ENCODE results near the gene OR6M1. TPM values are rescaled to one million over a fixed set of nuclear protein-coding genes. Genes with fewer than 3 reads are reported as not detected.

OR6M1 gene
- total and polyA plus RNA-seq, 4 donors, result not detected

DNA sequence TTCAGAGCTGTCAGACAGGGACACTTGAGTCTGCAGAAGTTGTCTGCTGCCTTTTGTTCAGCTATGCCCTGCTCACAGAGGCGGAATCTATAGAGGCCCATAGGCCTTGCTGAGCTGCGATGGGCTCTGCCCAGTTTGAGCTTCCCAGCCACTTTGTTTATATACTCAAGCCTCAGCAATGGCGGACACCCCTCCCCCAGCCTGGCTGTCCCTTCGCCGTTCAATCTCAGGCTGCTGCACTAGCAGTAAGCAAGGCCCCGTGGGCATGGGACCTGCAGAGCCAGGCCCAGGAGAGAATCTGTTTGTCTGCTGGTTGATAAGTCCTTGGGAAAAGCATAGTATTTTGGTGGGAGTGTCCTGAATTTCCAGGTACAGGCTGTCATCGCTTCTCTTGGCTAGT lies 23.6 kb upstream of the OR6M1 start:
- ATAC-seq (ENCODE audit: low FRiP score), result no peak
- H3K27ac ChIP-seq (ENCODE audit: low read depth in 1 of 2, low read length in 2 of 2), result no peak overlapping the region
- no peaks in the 10 kb centered on the region for H3K4me1 ChIP-seq (ENCODE audit: control insufficient read depth in 1 of 2, insufficient read depth in 2 of 2, low read length in 2 of 2)
- intact Hi-C loops (cut with DNase I), result no loop called here
- H3K4me3 ChIP-seq (ENCODE audit: low read length in 2 of 2), result no peak overlapping the region
- H3K27me3 ChIP-seq (ENCODE audit: control insufficient read depth in 1 of 2, insufficient read depth in 2 of 2, low read length in 1 of 2), result no peaks in the 10 kb centered on the region
- no peaks in the 10 kb centered on the region for H3K9me3 ChIP-seq (ENCODE audit: control insufficient read depth, low read length)
- H3K36me3 ChIP-seq (ENCODE audit: control insufficient read depth in 1 of 2, insufficient read depth in 2 of 2, low read length in 1 of 2), result no peaks in the 10 kb centered on the region
- 84% methylated on average over 7 of the region's 7 CpGs for WGBS, 2 donors
- DNase-seq, result peak in 1 of 2 donors; percentile 52

- WGBS, 2 donors, result 20 to 25% methylated on average over 3 of the region's 3 CpGs
- Histone ChIP-seq H3K27me3 (ENCODE audit: control insufficient read depth in 1 of 2, insufficient read depth in 2 of 2, low read length in 1 of 2) (no peaks in the 10 kb centered on the region), H3K27ac (ENCODE audit: low read depth in 1 of 2, low read length in 2 of 2) (no peak overlapping the region), H3K4me1 (ENCODE audit: control insufficient read depth in 1 of 2, insufficient read depth in 2 of 2, low read length in 2 of 2) (no peaks in the 10 kb centered on the region), H3K36me3 (ENCODE audit: control insufficient read depth in 1 of 2, insufficient read depth in 2 of 2, low read length in 1 of 2) (no peaks in the 10 kb centered on the region), H3K9me3 (ENCODE audit: control insufficient read depth, low read length) (no peaks in the 10 kb centered on the region), H3K4me3 (ENCODE audit: low read length in 2 of 2) (no peak overlapping the region)
- ATAC-seq (ENCODE audit: low FRiP score) (no peak), DNase-seq (no peak)
- intact Hi-C loops (cut with DNase I), result no loop called here
Measured at GRCh38 chr11:123822599-123822998, 16.4 kb upstream of the OR6M1 start.

GRCh38 chr11:123822032-123822431 lies 15.9 kb upstream of the OR6M1 start:
- intact Hi-C loops (cut with DNase I), result no loop called here
- no peak for ATAC-seq (ENCODE audit: low FRiP score)
- H3K4me1 ChIP-seq (ENCODE audit: control insufficient read depth in 1 of 2, insufficient read depth in 2 of 2, low read length in 2 of 2), result no peaks in the 10 kb centered on the region
- H3K4me3 ChIP-seq (ENCODE audit: low read length in 2 of 2), result no peak overlapping the region
- H3K36me3 ChIP-seq (ENCODE audit: control insufficient read depth in 1 of 2, insufficient read depth in 2 of 2, low read length in 1 of 2), result no peaks in the 10 kb centered on the region
- DNase-seq, result no peak
- no peak overlapping the region for H3K27ac ChIP-seq (ENCODE audit: low read depth in 1 of 2, low read length in 2 of 2)
- 0 to 1% methylated on average over 2 of the region's 2 CpGs for WGBS, 2 donors
- H3K27me3 ChIP-seq (ENCODE audit: control insufficient read depth in 1 of 2, insufficient read depth in 2 of 2, low read length in 1 of 2), result no peaks in the 10 kb centered on the region
- no peaks in the 10 kb centered on the region for H3K9me3 ChIP-seq (ENCODE audit: control insufficient read depth, low read length)

GRCh38 chr11:123815122-123815521 lies 9.0 kb upstream of the OR6M1 start:
- 84 to 87% methylated on average over 5 of the region's 5 CpGs for WGBS, 2 donors
- no peaks in the 10 kb centered on the region for H3K9me3 ChIP-seq (ENCODE audit: control insufficient read depth, low read length)
- DNase-seq (no peak), ATAC-seq (ENCODE audit: low FRiP score) (no peak)
- no peak overlapping the region for H3K27ac ChIP-seq (ENCODE audit: low read depth in 1 of 2, low read length in 2 of 2)
- no peaks in the 10 kb centered on the region for H3K36me3 ChIP-seq (ENCODE audit: control insufficient read depth in 1 of 2, insufficient read depth in 2 of 2, low read length in 1 of 2)
- no peak overlapping the region for H3K4me3 ChIP-seq (ENCODE audit: low read length in 2 of 2)
- H3K4me1 ChIP-seq (ENCODE audit: control insufficient read depth in 1 of 2, insufficient read depth in 2 of 2, low read length in 2 of 2), result no peaks in the 10 kb centered on the region
- intact Hi-C loops (cut with DNase I), result no loop called here
- H3K27me3 ChIP-seq (ENCODE audit: control insufficient read depth in 1 of 2, insufficient read depth in 2 of 2, low read length in 1 of 2), result no peaks in the 10 kb centered on the region

DNA sequence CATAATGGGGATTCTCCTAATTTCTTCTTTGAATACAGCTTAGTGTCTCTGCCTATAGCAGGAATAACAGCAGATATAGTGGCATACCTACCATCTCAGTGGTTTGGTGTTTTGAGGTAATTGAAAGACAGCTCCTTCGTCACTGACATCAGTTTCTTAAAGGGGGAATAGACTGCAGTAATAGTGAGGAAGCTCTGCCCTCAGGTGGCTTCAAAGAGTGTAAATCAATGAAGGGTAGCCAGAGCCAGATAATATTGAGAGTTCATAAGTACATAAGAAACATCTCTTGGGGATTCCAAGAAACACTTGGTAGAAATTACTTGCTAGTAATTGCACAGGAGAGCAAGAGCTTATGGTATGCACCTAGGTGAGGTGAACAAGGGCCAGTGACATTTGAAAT lies 4.4 kb downstream of the OR6M1 start:
- Histone ChIP-seq H3K27me3 (ENCODE audit: control insufficient read depth in 1 of 2, insufficient read depth in 2 of 2, low read length in 1 of 2) (no peaks in the 10 kb centered on the region), H3K9me3 (ENCODE audit: control insufficient read depth, low read length) (no peaks in the 10 kb centered on the region), H3K27ac (ENCODE audit: low read depth in 1 of 2, low read length in 2 of 2) (no peak overlapping the region), H3K36me3 (ENCODE audit: control insufficient read depth in 1 of 2, insufficient read depth in 2 of 2, low read length in 1 of 2) (no peaks in the 10 kb centered on the region), H3K4me3 (ENCODE audit: low read length in 2 of 2) (no peak overlapping the region), H3K4me1 (ENCODE audit: control insufficient read depth in 1 of 2, insufficient read depth in 2 of 2, low read length in 2 of 2) (no peaks in the 10 kb centered on the region)
- DNase-seq, result no peak
- 0 to 35% methylated on average over 1 of the region's 1 CpG for WGBS, 2 donors
- intact Hi-C loops (cut with DNase I), result no loop called here
- ATAC-seq (ENCODE audit: low FRiP score), result no peak

DNA sequence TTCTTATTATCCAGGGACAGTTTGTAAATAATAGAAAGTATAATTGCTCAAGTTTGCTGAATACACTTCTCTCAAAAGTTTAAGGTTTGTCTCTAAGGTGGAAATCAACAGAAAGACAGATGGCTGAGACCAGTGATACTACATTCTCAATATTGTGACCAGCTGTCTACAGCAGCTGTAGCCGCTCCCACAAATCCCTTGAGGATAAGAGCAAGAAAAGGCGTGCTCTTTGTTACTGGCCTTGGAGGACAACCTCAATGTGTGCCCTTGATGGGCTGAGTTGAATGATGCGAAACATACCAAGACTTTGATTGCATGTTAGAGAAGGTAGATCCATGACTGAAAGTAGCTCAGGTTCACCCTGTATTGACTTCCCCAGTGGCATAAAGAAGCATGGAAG lies 6.1 kb downstream of the OR6M1 start:
- Histone ChIP-seq H3K27ac (ENCODE audit: low read depth in 1 of 2, low read length in 2 of 2) (no peak overlapping the region), H3K9me3 (ENCODE audit: control insufficient read depth, low read length) (no peaks in the 10 kb centered on the region), H3K36me3 (ENCODE audit: control insufficient read depth in 1 of 2, insufficient read depth in 2 of 2, low read length in 1 of 2) (no peaks in the 10 kb centered on the region), H3K27me3 (ENCODE audit: control insufficient read depth in 1 of 2, insufficient read depth in 2 of 2, low read length in 1 of 2) (no peaks in the 10 kb centered on the region), H3K4me1 (ENCODE audit: control insufficient read depth in 1 of 2, insufficient read depth in 2 of 2, low read length in 2 of 2) (no peaks in the 10 kb centered on the region), H3K4me3 (ENCODE audit: low read length in 2 of 2) (no peak overlapping the region)
- no peak for ATAC-seq (ENCODE audit: low FRiP score)
- WGBS, 2 donors, result 66 to 72% methylated on average over 3 of the region's 3 CpGs
- intact Hi-C loops (cut with DNase I), result no loop called here
- DNase-seq, result no peak

DNA sequence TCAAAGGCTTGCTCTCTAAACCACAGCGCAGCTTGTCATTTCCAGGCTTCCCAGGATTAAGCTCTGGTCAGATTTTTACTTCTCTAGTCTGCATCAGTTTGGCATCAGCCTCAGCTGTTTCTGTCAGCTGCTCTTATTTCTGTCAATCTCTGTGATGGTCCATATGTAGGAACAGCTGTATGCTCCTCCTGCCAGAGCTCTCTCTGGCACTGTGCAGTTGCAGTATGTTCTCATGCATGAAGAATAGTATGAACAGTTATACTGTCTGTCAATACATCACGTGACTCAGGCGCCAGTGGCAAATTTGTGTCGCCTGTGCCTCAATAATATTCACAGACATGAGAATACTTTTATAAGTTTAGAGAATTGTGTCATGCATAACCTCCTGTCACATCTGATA lies 6.7 kb downstream of the OR6M1 start:
- ATAC-seq (ENCODE audit: low FRiP score), result no peak
- Histone ChIP-seq H3K36me3 (ENCODE audit: control insufficient read depth in 1 of 2, insufficient read depth in 2 of 2, low read length in 1 of 2) (no peaks in the 10 kb centered on the region), H3K4me1 (ENCODE audit: control insufficient read depth in 1 of 2, insufficient read depth in 2 of 2, low read length in 2 of 2) (no peaks in the 10 kb centered on the region), H3K27ac (ENCODE audit: low read depth in 1 of 2, low read length in 2 of 2) (no peak overlapping the region), H3K4me3 (ENCODE audit: low read length in 2 of 2) (no peak overlapping the region), H3K27me3 (ENCODE audit: control insufficient read depth in 1 of 2, insufficient read depth in 2 of 2, low read length in 1 of 2) (no peaks in the 10 kb centered on the region), H3K9me3 (ENCODE audit: control insufficient read depth, low read length) (no peaks in the 10 kb centered on the region)
- WGBS, 2 donors, result 82 to 85% methylated on average over 4 of the region's 4 CpGs
- DNase-seq, result no peak
- intact Hi-C loops (cut with DNase I), result no loop called here

DNA sequence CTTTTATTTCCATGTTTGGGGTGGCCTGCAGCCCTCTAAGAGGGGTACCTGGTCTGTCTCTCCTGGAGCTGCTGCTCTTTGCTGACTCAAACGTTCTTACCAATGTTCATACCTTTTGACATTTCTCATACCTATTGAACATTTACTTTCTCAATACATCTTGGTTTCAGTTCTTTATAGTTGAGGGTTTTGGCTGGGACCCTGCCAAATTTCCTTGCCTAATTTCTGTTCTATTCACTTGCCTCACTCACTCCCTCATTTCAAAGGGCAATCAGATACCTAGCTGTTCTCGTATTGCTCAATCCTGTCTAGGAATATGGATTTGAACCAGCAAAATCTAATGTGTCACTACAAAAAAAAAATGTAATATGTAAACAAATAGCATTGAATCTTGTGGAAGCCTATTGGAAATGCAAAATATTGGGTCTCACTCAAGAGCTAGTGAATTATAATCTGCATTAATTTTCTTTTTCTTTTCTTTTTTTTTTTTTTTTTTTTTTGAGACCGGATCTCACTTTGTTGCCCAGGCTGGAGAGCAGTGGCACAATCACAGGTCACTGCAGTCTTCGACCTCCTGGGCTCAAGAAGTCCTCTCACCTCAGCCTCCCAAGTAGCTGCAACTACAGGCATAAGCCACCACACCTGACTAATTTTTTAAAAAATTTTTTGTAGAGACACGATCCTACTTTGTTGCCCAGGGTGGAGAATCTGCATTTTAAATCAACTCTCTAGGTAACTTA lies 7.5 kb downstream of the OR6M1 start:
- H3K9me3 ChIP-seq (ENCODE audit: control insufficient read depth, low read length), result no peaks in the 10 kb centered on the region
- intact Hi-C loops (cut with DNase I), result no loop called here
- no peaks in the 10 kb centered on the region for H3K4me1 ChIP-seq (ENCODE audit: control insufficient read depth in 1 of 2, insufficient read depth in 2 of 2, low read length in 2 of 2)
- no peaks in the 10 kb centered on the region for H3K36me3 ChIP-seq (ENCODE audit: control insufficient read depth in 1 of 2, insufficient read depth in 2 of 2, low read length in 1 of 2)
- ATAC-seq (ENCODE audit: low FRiP score), result no peak
- no peak for DNase-seq
- no peak overlapping the region for H3K4me3 ChIP-seq (ENCODE audit: low read length in 2 of 2)
- no peaks in the 10 kb centered on the region for H3K27me3 ChIP-seq (ENCODE audit: control insufficient read depth in 1 of 2, insufficient read depth in 2 of 2, low read length in 1 of 2)
- WGBS, 2 donors, result 82 to 86% methylated on average over 5 of the region's 5 CpGs
- H3K27ac ChIP-seq (ENCODE audit: low read depth in 1 of 2, low read length in 2 of 2), result no peak overlapping the region

DNA sequence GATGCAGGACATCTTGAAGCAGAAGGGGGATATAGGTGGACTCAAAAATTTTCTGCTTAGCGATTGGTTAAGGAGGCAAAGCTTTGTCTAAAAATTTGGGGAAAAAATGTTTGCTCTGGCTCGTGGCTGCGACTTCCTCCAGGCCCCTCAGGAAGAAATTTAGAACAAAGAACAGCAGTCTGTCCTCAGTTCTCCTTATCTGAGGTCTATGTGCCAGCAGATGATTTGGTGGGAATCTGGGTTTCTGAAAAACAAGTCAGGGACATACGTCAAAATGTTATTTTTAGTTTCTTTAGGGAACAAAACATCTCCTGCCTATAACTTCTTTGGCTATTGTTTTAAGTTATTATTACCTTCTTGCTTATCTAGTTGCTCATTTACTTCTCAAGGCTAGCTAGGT lies 8.1 kb downstream of the OR6M1 start:
- H3K4me3 ChIP-seq (ENCODE audit: low read length in 2 of 2), result no peak overlapping the region
- ATAC-seq (ENCODE audit: low FRiP score), result no peak
- DNase-seq, result no peak
- H3K27me3 ChIP-seq (ENCODE audit: control insufficient read depth in 1 of 2, insufficient read depth in 2 of 2, low read length in 1 of 2), result no peaks in the 10 kb centered on the region
- H3K36me3 ChIP-seq (ENCODE audit: control insufficient read depth in 1 of 2, insufficient read depth in 2 of 2, low read length in 1 of 2), result no peaks in the 10 kb centered on the region
- no peaks in the 10 kb centered on the region for H3K4me1 ChIP-seq (ENCODE audit: control insufficient read depth in 1 of 2, insufficient read depth in 2 of 2, low read length in 2 of 2)
- H3K9me3 ChIP-seq (ENCODE audit: control insufficient read depth, low read length), result no peaks in the 10 kb centered on the region
- WGBS, 2 donors, result 40 to 42% methylated on average over 4 of the region's 4 CpGs
- intact Hi-C loops (cut with DNase I), result no loop called here
- no peak overlapping the region for H3K27ac ChIP-seq (ENCODE audit: low read depth in 1 of 2, low read length in 2 of 2)
